Transverse colon (tissue), 4 donors: ENCODE measurements around the gene MRPL19. TPM values are rescaled to one million over a fixed set of nuclear protein-coding genes. Genes with fewer than 3 reads are reported as not detected.

ENCODE experiments used
- DNase-seq: peaks from one replicate; pipeline ENCODE4 v3.0.0-alpha.2; 2019
- H3K27ac ChIP-seq, 4 donors: fragments of 200-600 bp; sonication (generic); 2 replicates each; pipeline ENCODE4 v1.5.1; 2016 to 2018; ENCODE audit warnings: inconsistent platforms in 4 of 4
- H3K27me3 ChIP-seq: fragments of 200-600 bp; sonication (generic); 2 replicates; pipeline ENCODE4 v1.5.1; 2017; ENCODE audit warnings: inconsistent platforms
- H3K36me3 ChIP-seq, 4 donors: fragments of 200-600 bp; sonication (generic); 2 replicates each; pipeline ENCODE4 v1.5.1; 2017 to 2019; ENCODE audit warnings: inconsistent platforms in 4 of 4
- H3K4me1 ChIP-seq, 4 donors: fragments of 200-600 bp; sonication (generic); 2 replicates each; pipeline ENCODE4 v1.5.1; 2017 to 2020; ENCODE audit warnings: inconsistent platforms in 4 of 4
- H3K4me3 ChIP-seq, 4 donors: fragments of 200-600 bp; sonication (generic); 1 replicate in 1 of 4; 2 replicates in 3 of 4; pipeline versions ENCODE4 v1.5.1 to v1.6.1; 2017 to 2019; ENCODE audit warnings: inconsistent platforms in 4 of 4
- H3K9me3 ChIP-seq, 2 donors: fragments of 200-600 bp; sonication (generic); 2 replicates each; pipeline ENCODE4 v1.5.1; 2017 to 2019; ENCODE audit warnings: inconsistent platforms in 2 of 2
- EP300 ChIP-seq: sonication (generic); formaldehyde crosslinking; IDR thresholded peaks from one replicate; pipeline ENCODE4 v1.6.1; 2017; ENCODE audit warnings: antibody characterized with exemption, low read depth
- POLR2A ChIP-seq: fragments of 450-650 bp; IDR thresholded peaks from one replicate; pipeline ENCODE4 v1.6.1; 2016; ENCODE audit warnings: antibody characterized with exemption, mild to moderate bottlenecking, moderate library complexity
- POLR2AphosphoS5 ChIP-seq, 3 donors: sonication (generic); formaldehyde crosslinking; IDR thresholded peaks; one replicate each; pipeline ENCODE4 v1.6.1; 2016; ENCODE audit warnings: antibody characterized with exemption in 3 of 3
- WGBS, 2 donors: methylation state at CpG; one replicate each; pipeline ENCODE4 v1.1.5; 2018; ENCODE audit warnings: low coverage in 1 of 2; 5-methylcytosine and 5-hydroxymethylcytosine counted together
- in situ Hi-C, 4 donors: fragments of 200-750 bp; cut with MboI; loops; one replicate each; pipeline versions ENCODE4 v1.15.0 to v1.15.1; 2017; ENCODE audit warnings: low sequenced_read_pairs in 3 of 4, low pct_ligation_motif_present in 1 of 4, low pct_unique_long_range_greater_than_20kb in 1 of 4
- intact Hi-C: fragments of 100-400 bp; cut with DNase I; formaldehyde crosslinking; loops from one replicate; pipeline ENCODE4 v1.15.1; 2023; ENCODE audit warnings: low total_unique reads
- total RNA-seq, 4 donors: library from RNA; depleted of rRNA; stranded (reverse); fragments of >200 nt; gene quantifications; one replicate each; pipeline ENCODE4 v1.1.0, GENCODE V29; 2016
- TF ChIP-seq, protein P1 (sequence below), 5 experiments: fragments of 200-600 bp in 3 of 5; fragments of 450-650 bp in 2 of 5; sonication (generic) in 3 of 5; IDR thresholded peaks; 1 replicate in 2 of 5; 2 replicates in 3 of 5; pipeline ENCODE4 v1.5.1; 2016 to 2017; ENCODE audit warnings: antibody characterized with exemption in 5 of 5, inconsistent platforms in 3 of 5, mild to moderate bottlenecking in 2 of 5, moderate library complexity in 1 of 5

Gene MRPL19
- total RNA-seq, 4 donors from 2014 or later: 4.4 to 131 (median 27.4) TPM

DNA sequence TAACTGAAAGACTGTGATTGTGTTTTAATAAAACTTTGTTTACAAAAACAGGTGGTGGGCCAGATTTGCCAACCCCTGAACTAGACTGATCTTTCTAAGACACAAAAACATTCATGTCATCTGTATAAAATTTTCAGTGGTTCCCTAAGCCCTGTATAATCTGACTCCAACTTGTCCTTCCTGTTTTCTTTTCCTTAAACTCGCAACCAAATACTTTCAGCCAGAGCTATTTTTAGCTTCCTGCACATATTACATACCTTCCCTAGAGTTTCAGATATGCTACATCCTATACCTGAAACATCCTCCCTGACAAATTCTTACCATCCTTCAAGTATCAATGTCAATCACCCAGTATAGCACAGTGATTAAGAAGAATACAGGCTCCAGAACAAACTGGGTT is 59.3 kb downstream of the MRPL19 start:
- peaks cover 0 to 16% (median 13%) of the 10 kb centered on the region in 4 donors for H3K4me1 ChIP-seq
- 56 to 100% methylated on average over 1 of the region's 1 CpG for WGBS, 2 donors
- TF ChIP-seq POLR2AphosphoS5 (IDR thresholded peaks at IDR 0.05) (no peak), POLR2A (no peak)
- TF ChIP-seq, protein P1, sequence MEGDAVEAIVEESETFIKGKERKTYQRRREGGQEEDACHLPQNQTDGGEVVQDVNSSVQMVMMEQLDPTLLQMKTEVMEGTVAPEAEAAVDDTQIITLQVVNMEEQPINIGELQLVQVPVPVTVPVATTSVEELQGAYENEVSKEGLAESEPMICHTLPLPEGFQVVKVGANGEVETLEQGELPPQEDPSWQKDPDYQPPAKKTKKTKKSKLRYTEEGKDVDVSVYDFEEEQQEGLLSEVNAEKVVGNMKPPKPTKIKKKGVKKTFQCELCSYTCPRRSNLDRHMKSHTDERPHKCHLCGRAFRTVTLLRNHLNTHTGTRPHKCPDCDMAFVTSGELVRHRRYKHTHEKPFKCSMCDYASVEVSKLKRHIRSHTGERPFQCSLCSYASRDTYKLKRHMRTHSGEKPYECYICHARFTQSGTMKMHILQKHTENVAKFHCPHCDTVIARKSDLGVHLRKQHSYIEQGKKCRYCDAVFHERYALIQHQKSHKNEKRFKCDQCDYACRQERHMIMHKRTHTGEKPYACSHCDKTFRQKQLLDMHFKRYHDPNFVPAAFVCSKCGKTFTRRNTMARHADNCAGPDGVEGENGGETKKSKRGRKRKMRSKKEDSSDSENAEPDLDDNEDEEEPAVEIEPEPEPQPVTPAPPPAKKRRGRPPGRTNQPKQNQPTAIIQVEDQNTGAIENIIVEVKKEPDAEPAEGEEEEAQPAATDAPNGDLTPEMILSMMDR (IDR thresholded peaks at IDR 0.05): no peak
- H3K4me3 ChIP-seq: no peak overlapping the region
- no peaks in the 10 kb centered on the region for H3K9me3 ChIP-seq
- intact Hi-C loops (no loop called here), in situ Hi-C loops (no loop called here)
- no peak for DNase-seq
- no peak overlapping the region for H3K27ac ChIP-seq
- no peaks in the 10 kb centered on the region for H3K27me3 ChIP-seq
- peaks cover 0 to 22% (median 10%) of the 10 kb centered on the region in 4 donors for H3K36me3 ChIP-seq

GRCh38 chr2:75707901-75708300 is 61.3 kb downstream of the MRPL19 start:
- Histone ChIP-seq H3K4me3 (no peak overlapping the region), H3K36me3 (peaks cover 0 to 8% (median 2%) of the 10 kb centered on the region in 4 donors), H3K9me3 (no peaks in the 10 kb centered on the region), H3K27ac (no peak overlapping the region), H3K27me3 (no peaks in the 10 kb centered on the region), H3K4me1 (peaks cover 4 to 22% (median 15%) of the 10 kb centered on the region in 4 donors)
- 82 to 85% methylated on average over 3 of the region's 3 CpGs for WGBS, 2 donors
- DNase-seq: no peak
- in situ Hi-C loops (no loop called here), intact Hi-C loops (no loop called here)
- TF ChIP-seq, protein P1 (IDR thresholded peaks at IDR 0.05): no peak
- TF ChIP-seq POLR2A (no peak), EP300 (no peak), POLR2AphosphoS5 (IDR thresholded peaks at IDR 0.05) (no peak)

DNA sequence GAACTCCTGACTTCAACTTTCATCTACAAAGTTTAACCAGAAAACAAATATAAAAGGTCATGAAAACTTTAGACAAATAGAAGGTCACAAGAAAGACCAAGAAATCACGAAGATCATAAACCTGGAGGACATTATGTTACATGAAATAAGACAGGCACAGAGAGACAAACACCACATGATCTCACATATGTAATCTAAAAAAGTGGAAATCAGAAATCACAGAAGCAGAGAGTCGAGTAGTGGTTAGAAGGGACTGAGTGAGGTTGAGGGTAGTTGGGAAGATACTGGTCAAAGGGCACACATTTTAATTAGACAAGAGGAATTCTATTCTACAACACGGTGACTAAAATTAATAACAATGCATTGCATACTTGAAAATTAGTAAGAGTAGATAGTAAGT is 62.7 kb downstream of the MRPL19 start:
- no peak overlapping the region for H3K27ac ChIP-seq
- TF ChIP-seq, protein P1 (IDR thresholded peaks at IDR 0.05): no peak
- no peak for TF ChIP-seq POLR2AphosphoS5 (IDR thresholded peaks at IDR 0.05)
- no peak for TF ChIP-seq POLR2A
- TF ChIP-seq EP300: no peak
- H3K9me3 ChIP-seq: no peaks in the 10 kb centered on the region
- in situ Hi-C loops: no loop called here
- intact Hi-C loops: no loop called here
- WGBS, 2 donors: 16 to 24% methylated on average over 3 of the region's 3 CpGs
- H3K36me3 ChIP-seq: no peaks in the 10 kb centered on the region
- peaks cover 4 to 22% (median 15%) of the 10 kb centered on the region in 4 donors for H3K4me1 ChIP-seq
- no peak for DNase-seq
- peak overlapping the region in 1 of 4 donors; percentile 85 for H3K4me3 ChIP-seq
- H3K27me3 ChIP-seq: no peaks in the 10 kb centered on the region

DNA sequence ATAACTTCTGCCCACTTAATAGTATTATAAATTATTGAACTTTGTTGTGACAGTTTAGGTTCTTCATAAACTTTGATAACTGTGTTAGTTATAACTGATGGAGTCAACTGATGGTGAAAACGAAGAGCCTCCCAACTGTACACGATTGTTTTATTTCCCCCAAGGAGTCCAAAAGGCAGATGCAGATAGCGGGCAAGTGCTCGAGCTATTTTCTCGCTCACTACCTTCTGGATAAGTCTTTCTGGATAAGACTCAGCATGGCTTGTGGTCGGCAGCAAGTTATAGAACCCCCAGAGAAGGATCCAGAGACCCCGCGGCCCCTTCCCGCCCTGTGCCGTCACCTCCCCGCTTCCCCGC is 63.6 kb downstream of the MRPL19 start:
- Histone ChIP-seq H3K4me1 (peaks cover 4 to 22% (median 15%) of the 10 kb centered on the region in 4 donors), H3K36me3 (no peaks in the 10 kb centered on the region), H3K9me3 (no peaks in the 10 kb centered on the region), H3K27me3 (no peaks in the 10 kb centered on the region), H3K4me3 (peak overlapping the region; percentile 49 to 85 (median 72)), H3K27ac (peak overlapping the region; percentile 88 to 95 (median 93))
- no peak for DNase-seq
- TF ChIP-seq, protein P1 (IDR thresholded peaks at IDR 0.05): no peak
- no peak for TF ChIP-seq EP300
- TF ChIP-seq POLR2A: no peak
- TF ChIP-seq POLR2AphosphoS5 (IDR thresholded peaks at IDR 0.05): no peak
- in situ Hi-C loops (no loop called here), intact Hi-C loops (no loop called here)
- 0% methylated on average over 6 to 10 of the region's 12 CpGs for WGBS, 2 donors
